Astrocyte of the spinal cord (primary cell): ENCODE results near the gene RIBC2.
"Not testable (repeated sequence)": the region's sequence is repeated elsewhere in the genome, so short reads cannot be mapped to it uniquely, and the experiment has no call there.

ENCODE experiments used
- DNase-seq: peaks from one replicate; pipeline ENCODE4 v3.0.0; 2011; ENCODE audit warnings: low read depth, low spot score
- H3K4me3 ChIP-seq: 2 replicates; pipeline ENCODE4 v1.5.1; 2011; ENCODE audit warnings: low read depth, mild to moderate bottlenecking, low read length, moderate library complexity
- CTCF ChIP-seq: IDR thresholded peaks from 2 replicates; pipeline ENCODE4 v1.5.1; 2012; ENCODE audit warnings: low read depth, mild to moderate bottlenecking, low read length, inconsistent platforms
- in situ Hi-C: cut with HindIII; loops from 2 replicates; pipeline ENCODE4 v1.10.0; 2017; ENCODE audit warnings: low sequenced_read_pairs

The RIBC2 gene

GRCh38 chr22:45448431-45448830 lies 34.9 kb downstream of the RIBC2 start:
- in situ Hi-C loops = no loop called here
- DNase-seq = no peak
- TF ChIP-seq CTCF = no peak
- no peak overlapping the region for H3K4me3 ChIP-seq

DNA sequence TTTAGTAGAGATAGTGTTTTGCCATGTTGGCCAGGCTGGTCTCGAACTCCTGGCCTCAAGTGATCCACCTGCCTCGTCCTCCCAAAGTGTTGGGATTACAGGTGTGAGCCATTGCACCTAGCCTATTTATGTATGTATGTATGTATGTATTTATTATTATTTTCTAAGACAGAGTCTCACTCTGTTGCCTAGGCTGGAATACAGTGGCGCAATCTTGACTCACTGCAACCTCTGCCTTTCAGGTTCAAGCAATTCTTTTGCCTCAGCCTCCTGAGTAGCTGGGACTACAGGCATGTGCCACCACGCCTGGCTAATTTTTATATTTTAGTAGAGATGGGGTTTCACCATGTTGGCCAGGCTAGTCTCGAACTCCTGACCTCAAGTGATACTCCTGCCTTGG lies 35.9 kb downstream of the RIBC2 start:
- DNase-seq, in situ Hi-C loops, H3K4me3 ChIP-seq: not testable (repeated sequence)

DNA sequence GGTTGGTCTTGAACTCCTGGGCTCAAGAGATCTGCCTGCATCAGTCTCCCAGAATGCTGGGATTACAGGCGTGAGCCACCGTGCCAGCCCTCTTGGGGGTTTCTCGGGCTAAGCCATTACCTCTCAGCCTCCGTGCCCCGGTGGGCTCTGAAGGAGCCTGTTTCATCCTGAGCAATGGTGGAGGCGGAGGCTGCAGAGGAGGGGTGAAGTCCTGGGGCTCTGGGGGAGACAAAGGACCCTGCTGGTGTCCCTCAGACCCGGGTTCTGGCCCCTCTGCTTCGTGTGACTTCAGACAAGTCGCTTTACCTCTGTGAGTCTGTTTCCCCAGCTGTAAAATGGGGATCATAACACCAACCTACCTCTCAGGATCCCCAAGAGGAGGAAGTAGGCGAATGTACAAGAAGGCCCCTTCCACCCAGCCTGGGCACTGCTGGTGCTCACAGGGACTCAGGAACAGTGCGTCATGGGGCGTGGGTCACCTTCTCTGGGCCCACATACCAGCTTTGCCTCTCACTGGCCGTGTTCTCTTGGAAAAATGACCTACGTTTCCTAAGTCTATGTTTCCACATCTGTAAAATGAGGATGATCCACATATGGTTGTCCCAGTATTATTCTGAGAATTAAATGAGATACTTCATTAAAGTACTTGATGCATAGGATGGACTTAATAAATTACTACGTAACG lies 36.8 kb downstream of the RIBC2 start:
- no peak overlapping the region for H3K4me3 ChIP-seq
- DNase-seq = no peak
- TF ChIP-seq CTCF = no peak
- in situ Hi-C loops = no loop called here

GRCh38 chr22:45450921-45451651 lies 37.6 kb downstream of the RIBC2 start:
- in situ Hi-C loops = no loop called here
- peak; percentile 68 for DNase-seq
- TF ChIP-seq CTCF = no peak
- H3K4me3 ChIP-seq = no peak overlapping the region

- TF ChIP-seq CTCF = no peak
- in situ Hi-C loops = no loop called here
- no peak for DNase-seq
- H3K4me3 ChIP-seq = no peak overlapping the region
Measured at GRCh38 chr22:45451972-45452371, 38.5 kb downstream of the RIBC2 start.

GRCh38 chr22:45452565-45453379 lies 39.3 kb downstream of the RIBC2 start:
- in situ Hi-C loops = no loop called here
- peak; percentile 39 for DNase-seq
- no peak for TF ChIP-seq CTCF
- no peak overlapping the region for H3K4me3 ChIP-seq
